BE2C (cell line): ENCODE data around the gene ERVW-1.
"Not testable (repeated sequence)": the region's sequence is repeated elsewhere in the genome, so short reads cannot be mapped to it uniquely, and the experiment has no call there.

Experiments
- DNase-seq: peaks from one replicate; pipeline ENCODE4 v3.0.0-alpha.2; 2020
- H3K27me3 ChIP-seq: fragments of 250-450 bp; sonication (Bioruptor Pico); 2 replicates; pipeline ENCODE4 v1.5.1; 2020; ENCODE audit warnings: mild to moderate bottlenecking
- H3K36me3 ChIP-seq: fragments of 250-450 bp; sonication (Bioruptor Pico); 2 replicates; pipeline ENCODE4 v1.5.1; 2020; ENCODE audit warnings: mild to moderate bottlenecking
- H3K4me1 ChIP-seq: fragments of 250-450 bp; sonication (Bioruptor Pico); 2 replicates; pipeline ENCODE4 v1.5.1; 2020
- H3K4me3 ChIP-seq: 2 replicates; pipeline ENCODE4 v1.5.1; 2011; ENCODE audit warnings: low read depth, low read length
- H3K9me3 ChIP-seq: fragments of 250-450 bp; sonication (Bioruptor Pico); 2 replicates; pipeline ENCODE4 v1.5.1; 2020
- CTCF ChIP-seq: IDR thresholded peaks from 2 replicates; pipeline ENCODE4 v1.5.1; 2012; ENCODE audit warnings: mild to moderate bottlenecking, low read depth, low read length

ERVW-1 gene

GRCh38 chr7:92456236-92456635 is 21.5 kb downstream of the ERVW-1 start:
- Histone ChIP-seq H3K4me1 (no peaks in the 10 kb centered on the region; the same call in 1 of the 2 replicates), H3K36me3 (peaks cover 31% of the 10 kb centered on the region), H3K9me3 (no peaks in the 10 kb centered on the region), H3K27me3 (no peaks in the 10 kb centered on the region), H3K4me3 (no peak overlapping the region)
- no peak for DNase-seq
- no peak for TF ChIP-seq CTCF

- Histone ChIP-seq H3K4me1 (no peaks in the 10 kb centered on the region), H3K27me3 (no peaks in the 10 kb centered on the region), H3K9me3 (no peaks in the 10 kb centered on the region), H3K4me3 (no peak overlapping the region), H3K36me3 (peaks cover 35% of the 10 kb centered on the region)
- no peak for TF ChIP-seq CTCF
- no peak for DNase-seq
Measured at GRCh38 chr7:92451645-92452044, 26.1 kb downstream of the ERVW-1 start.

GRCh38 chr7:92448205-92448747 is 29.5 kb downstream of the ERVW-1 start:
- H3K36me3 ChIP-seq, result peaks cover 21% of the 10 kb centered on the region
- no peaks in the 10 kb centered on the region for H3K27me3 ChIP-seq
- H3K9me3 ChIP-seq, result no peaks in the 10 kb centered on the region
- TF ChIP-seq CTCF, result peak; percentile 61
- no peaks in the 10 kb centered on the region for H3K4me1 ChIP-seq
- DNase-seq, result peak; percentile 31
- peak overlapping the region; percentile 89 for H3K4me3 ChIP-seq

- Histone ChIP-seq H3K4me1 (no peaks in the 10 kb centered on the region), H3K9me3 (no peaks in the 10 kb centered on the region), H3K27me3 (no peaks in the 10 kb centered on the region), H3K4me3 (peak within 1 kb of the TSS; percentile 89), H3K36me3 (peaks cover 19% of the 10 kb centered on the region)
- DNase-seq, result peak; percentile 94
- peak; percentile 89; the same call in 1 of the 2 replicates for TF ChIP-seq CTCF
Measured at GRCh38 chr7:92447345-92448204, 30.2 kb downstream of the ERVW-1 start, which contains the start of gene GATAD1. GATAD1 (plus strand) TSS chr7:92447482; CDS start chr7:92447730, 248 bp downstream.

GRCh38 chr7:92446869-92447344 is 30.8 kb downstream of the ERVW-1 start:
- Histone ChIP-seq H3K4me3 (peak overlapping the region; percentile 89), H3K9me3 (no peaks in the 10 kb centered on the region), H3K4me1 (no peaks in the 10 kb centered on the region), H3K27me3 (no peaks in the 10 kb centered on the region), H3K36me3 (peaks cover 13% of the 10 kb centered on the region)
- TF ChIP-seq CTCF, result no peak; the same call in 1 of the 2 replicates
- no peak for DNase-seq

GRCh38 chr7:92442720-92443119 is 35.0 kb downstream of the ERVW-1 start:
- not testable (repeated sequence) for DNase-seq, H3K27me3 ChIP-seq, H3K36me3 ChIP-seq, H3K4me1 ChIP-seq, H3K9me3 ChIP-seq, H3K4me3 ChIP-seq
